Mesenchymal stem cell (in vitro differentiated cells and primary cell): ENCODE data around the gene CCNK.

ENCODE experiments used
- DNase-seq: peaks from one replicate; pipeline ENCODE4 v3.0.0-alpha.2; 2013
- H2AFZ ChIP-seq: one replicate; pipeline ENCODE4 v1.6.1; 2013; ENCODE audit warnings: low read depth, mild to moderate bottlenecking, control low read depth, inconsistent platforms, low read length, moderate library complexity
- H2AK5ac ChIP-seq: 2 replicates; pipeline ENCODE4 v1.6.1; 2013; ENCODE audit warnings: low read length, moderate library complexity, mild to moderate bottlenecking, inconsistent platforms; ENCODE audit not compliant: severe bottlenecking
- H2BK120ac ChIP-seq: one replicate; pipeline ENCODE4 v1.6.1; 2013; ENCODE audit warnings: low read depth, mild to moderate bottlenecking, inconsistent platforms, low read length, moderate library complexity
- H2BK12ac ChIP-seq, 2 experiments: one replicate each; pipeline ENCODE4 v1.6.1; 2013; ENCODE audit warnings: inconsistent platforms in 2 of 2, low read length in 2 of 2, mild to moderate bottlenecking in 2 of 2, moderate library complexity in 2 of 2, control low read depth in 1 of 2
- H2BK15ac ChIP-seq: one replicate; pipeline ENCODE4 v1.6.1; 2013; ENCODE audit warnings: mild to moderate bottlenecking, low read depth, inconsistent platforms; ENCODE audit not compliant: poor library complexity, severe bottlenecking
- H2BK5ac ChIP-seq: 2 replicates; pipeline ENCODE4 v1.6.1; 2013; ENCODE audit warnings: low read depth, mild to moderate bottlenecking, low read length, control low read depth, inconsistent platforms; ENCODE audit not compliant: poor library complexity, severe bottlenecking
- H3K14ac ChIP-seq, 2 experiments: one replicate each; pipeline ENCODE4 v1.6.1; 2013; ENCODE audit warnings: inconsistent platforms in 2 of 2, low read length in 2 of 2, control low read depth in 1 of 2, mild to moderate bottlenecking in 1 of 2, moderate library complexity in 1 of 2
- H3K18ac ChIP-seq, 2 experiments: one replicate each; pipeline ENCODE4 v1.6.1; 2013; ENCODE audit warnings: inconsistent platforms in 2 of 2, low read length in 2 of 2, control low read depth in 1 of 2, low read depth in 1 of 2, mild to moderate bottlenecking in 1 of 2
- H3K23ac ChIP-seq, 2 experiments: one replicate each; pipeline ENCODE4 v1.6.1; 2013; ENCODE audit warnings: inconsistent platforms in 2 of 2, low read length in 2 of 2, mild to moderate bottlenecking in 2 of 2, moderate library complexity in 2 of 2, control low read depth in 1 of 2
- H3K27ac ChIP-seq: 2 replicates; pipeline ENCODE4 v1.5.1; 2013; ENCODE audit warnings: mild to moderate bottlenecking, moderate library complexity, low read length, control low read depth, inconsistent platforms; ENCODE audit not compliant: poor library complexity, severe bottlenecking
- H3K27me3 ChIP-seq, 2 experiments: 2 replicates each; pipeline versions ENCODE4 v1.6.1 to v1.7.0; 2013; ENCODE audit warnings: low read length in 2 of 2, mild to moderate bottlenecking in 2 of 2, moderate library complexity in 2 of 2, control low read depth in 1 of 2, inconsistent platforms in 1 of 2; ENCODE audit not compliant: control insufficient read depth in 1 of 2, insufficient read depth in 1 of 2
- H3K36me3 ChIP-seq, 2 experiments: 2 replicates each; pipeline versions ENCODE4 v1.6.1 to v1.7.0; 2013; ENCODE audit warnings: low read length in 2 of 2, control low read depth in 1 of 2, inconsistent platforms in 1 of 2, low read depth in 1 of 2, mild to moderate bottlenecking in 1 of 2; ENCODE audit not compliant: insufficient read depth in 2 of 2, control insufficient read depth in 1 of 2
- H3K4ac ChIP-seq, 2 experiments: one replicate each; pipeline ENCODE4 v1.6.1; 2013; ENCODE audit warnings: inconsistent platforms in 2 of 2, low read length in 2 of 2, mild to moderate bottlenecking in 2 of 2, moderate library complexity in 2 of 2, control low read depth in 1 of 2, low read depth in 1 of 2
- H3K4me1 ChIP-seq: 2 replicates; pipeline ENCODE4 v1.6.1; 2013; ENCODE audit warnings: low read depth, low read length, control low read depth; ENCODE audit not compliant: control insufficient read depth, insufficient read depth
- H3K4me2 ChIP-seq: 2 replicates; pipeline ENCODE4 v1.6.1; 2013; ENCODE audit warnings: low read length, mild to moderate bottlenecking, inconsistent platforms; ENCODE audit not compliant: poor library complexity, severe bottlenecking
- H3K4me3 ChIP-seq, 2 experiments: 2 replicates each; pipeline versions ENCODE4 v1.5.1 to v1.7.0; 2013; ENCODE audit warnings: low read length in 2 of 2, mild to moderate bottlenecking in 2 of 2, control low read depth in 1 of 2, low read depth in 1 of 2; ENCODE audit not compliant: insufficient read depth in 1 of 2
- H3K79me1 ChIP-seq: replicated peaks from 2 replicates; pipeline ENCODE4 v1.6.1; 2013; ENCODE audit warnings: mild to moderate bottlenecking, control low read depth, low read length, inconsistent platforms; ENCODE audit not compliant: poor library complexity, severe bottlenecking
- H3K9ac ChIP-seq: 2 replicates; pipeline ENCODE4 v1.7.0; 2013; ENCODE audit warnings: mild to moderate bottlenecking, low read length, moderate library complexity
- H3K9me3 ChIP-seq: 2 replicates; pipeline ENCODE4 v1.7.0; 2013; ENCODE audit warnings: mild to moderate bottlenecking, low read length; ENCODE audit not compliant: control insufficient read depth
- H4K8ac ChIP-seq: one replicate; pipeline ENCODE4 v1.6.1; 2013; ENCODE audit warnings: inconsistent platforms, mild to moderate bottlenecking, low read length, moderate library complexity
- H4K91ac ChIP-seq: one replicate; pipeline ENCODE4 v1.6.1; 2013; ENCODE audit warnings: mild to moderate bottlenecking, low read length, inconsistent platforms
- WGBS: methylation state at CpG from one replicate; pipeline ENCODE4 v1.1.7; 2013; ENCODE audit warnings: mixed read lengths; 5-methylcytosine and 5-hydroxymethylcytosine counted together

The CCNK gene

GRCh38 chr14:99531251-99532096, 50.3 kb downstream of the CCNK start:
- Histone ChIP-seq H3K27me3 (peaks cover 0 to 61% of the 10 kb centered on the region in 2 experiments), H2BK120ac (no peak overlapping the region), H2BK12ac (peak overlapping the region in 1 of 2 experiments; percentile 39), H3K4me2 (peak overlapping the region; percentile 10), H3K4ac (no peak overlapping the region), H3K4me3 (no peak overlapping the region), H3K18ac (peak overlapping the region in 1 of 2 experiments; percentile 58), H3K79me1 (no peaks in the 10 kb centered on the region), H3K4me1 (peaks cover 45% of the 10 kb centered on the region), H3K9ac (no peak overlapping the region), H3K9me3 (no peaks in the 10 kb centered on the region), H3K36me3 (no peaks in the 10 kb centered on the region), H3K27ac (peak overlapping the region; percentile 8), H4K8ac (no peak overlapping the region), H2AK5ac (peak overlapping the region; percentile 8), H2AFZ (no peak overlapping the region), H2BK15ac (no peak overlapping the region), H4K91ac (no peak overlapping the region), H2BK5ac (no peak overlapping the region), H3K23ac (no peak overlapping the region), H3K14ac (peak overlapping the region in 1 of 2 experiments; percentile 20)
- WGBS = 34% methylated on average over 12 of the region's 14 CpGs
- peak; percentile 42 for DNase-seq

- H3K9me3 ChIP-seq = no peaks in the 10 kb centered on the region
Measured at GRCh38 chr14:99532310-99532709, 51.1 kb downstream of the CCNK start.

GRCh38 chr14:99534333-99534732, 53.1 kb downstream of the CCNK start:
- Histone ChIP-seq H3K18ac (no peak overlapping the region), H3K4me2 (no peak overlapping the region), H3K27ac (no peak overlapping the region), H3K36me3 (no peaks in the 10 kb centered on the region), H3K79me1 (peaks cover 5% of the 10 kb centered on the region), H4K8ac (no peak overlapping the region), H3K4ac (no peak overlapping the region), H4K91ac (no peak overlapping the region), H3K4me3 (no peak overlapping the region), H3K23ac (no peak overlapping the region), H3K14ac (no peak overlapping the region), H3K9me3 (no peaks in the 10 kb centered on the region), H2AFZ (no peak overlapping the region), H2BK120ac (no peak overlapping the region), H2BK15ac (no peak overlapping the region), H3K9ac (no peak overlapping the region), H2BK5ac (no peak overlapping the region), H2BK12ac (no peak overlapping the region), H3K4me1 (peaks cover 61% of the 10 kb centered on the region), H2AK5ac (peak overlapping the region; percentile 3), H3K27me3 (peaks cover 0 to 70% of the 10 kb centered on the region in 2 experiments)
- 91% methylated on average over 6 of the region's 6 CpGs for WGBS
- no peak for DNase-seq

More at GRCh38 chr14:99532310-99532709, 51.1 kb downstream of the CCNK start:
- H2BK120ac ChIP-seq = no peak overlapping the region
- no peak overlapping the region for H4K91ac ChIP-seq
- H4K8ac ChIP-seq = no peak overlapping the region
- no peak overlapping the region for H3K14ac ChIP-seq
- peaks cover 50% of the 10 kb centered on the region for H3K4me1 ChIP-seq
- peak overlapping the region; percentile 23 for H2AK5ac ChIP-seq
- no peak overlapping the region for H3K27ac ChIP-seq
- 87% methylated on average over 4 of the region's 5 CpGs for WGBS
- DNase-seq = no peak
- no peak overlapping the region for H3K9ac ChIP-seq
- no peak overlapping the region for H3K4ac ChIP-seq
- no peak overlapping the region for H2BK5ac ChIP-seq
- no peak overlapping the region for H2AFZ ChIP-seq
- H2BK15ac ChIP-seq = no peak overlapping the region
- H3K4me3 ChIP-seq = no peak overlapping the region
- no peak overlapping the region for H3K18ac ChIP-seq
- no peak overlapping the region for H3K4me2 ChIP-seq
- H3K23ac ChIP-seq = no peak overlapping the region
- H3K27me3 ChIP-seq = peaks cover 0 to 64% of the 10 kb centered on the region in 2 experiments
- H3K79me1 ChIP-seq = peaks cover 5% of the 10 kb centered on the region
- H2BK12ac ChIP-seq = peak overlapping the region in 1 of 2 experiments; percentile 48
- no peaks in the 10 kb centered on the region for H3K36me3 ChIP-seq

- H3K79me1 ChIP-seq = peaks cover 5% of the 10 kb centered on the region
- no peak overlapping the region for H4K8ac ChIP-seq
- peaks cover 61% of the 10 kb centered on the region for H3K4me1 ChIP-seq
- H2AFZ ChIP-seq = no peak overlapping the region
- H2BK12ac ChIP-seq = no peak overlapping the region
- H3K18ac ChIP-seq = no peak overlapping the region
- H2BK15ac ChIP-seq = no peak overlapping the region
- H3K36me3 ChIP-seq = no peaks in the 10 kb centered on the region
- DNase-seq = no peak
- no peaks in the 10 kb centered on the region for H3K9me3 ChIP-seq
- WGBS = 89% methylated on average over 13 of the region's 13 CpGs
- H2BK5ac ChIP-seq = no peak overlapping the region
- no peak overlapping the region for H3K14ac ChIP-seq
- no peak overlapping the region for H3K4me2 ChIP-seq
- no peak overlapping the region for H3K27ac ChIP-seq
- H3K27me3 ChIP-seq = peaks cover 0 to 69% of the 10 kb centered on the region in 2 experiments
- peak overlapping the region; percentile 17 for H2AK5ac ChIP-seq
- H3K4me3 ChIP-seq = no peak overlapping the region
- no peak overlapping the region for H3K23ac ChIP-seq
- H3K9ac ChIP-seq = no peak overlapping the region
- H3K4ac ChIP-seq = no peak overlapping the region
- H4K91ac ChIP-seq = peak overlapping the region; percentile 21
- no peak overlapping the region for H2BK120ac ChIP-seq
Measured at GRCh38 chr14:99534863-99535262, 53.7 kb downstream of the CCNK start.
